ENCODE results near the gene ZNF311.

The ZNF311 gene

GRCh38 chr6:29005183-29005885, at the start of gene ZNF311:
ZNF311 (minus strand) TSS chr6:29005315; CDS start chr6:29003954, 1,361 bp downstream.
- DNase-seq = peak; percentile 57

DNA sequence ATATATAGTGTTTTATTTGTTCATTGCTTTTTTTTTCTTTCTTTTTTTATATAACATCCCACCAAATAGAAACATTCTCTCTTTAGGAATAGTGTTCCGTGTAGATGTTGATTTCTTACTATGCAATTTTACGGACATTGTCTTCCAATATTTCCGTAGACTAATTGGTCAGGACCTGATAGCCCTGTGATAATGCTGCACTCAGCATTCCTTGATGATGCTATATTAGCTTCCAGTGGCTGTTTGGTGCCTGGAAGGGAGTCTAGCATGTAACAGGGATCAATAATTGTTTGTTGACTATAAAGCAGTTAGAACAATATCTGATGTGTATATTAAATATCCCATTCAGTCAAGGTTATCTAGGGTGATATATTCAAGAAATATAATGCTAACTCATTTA, 46.6 kb upstream of the ZNF311 start:
- DNase-seq = no peak

- no peak for DNase-seq
These were observed 40.0 kb upstream of the ZNF311 start, which contains the start of gene OR2W1 for GRCh38 chr6:29045075-29045474. OR2W1 (minus strand) TSS chr6:29045175; CDS start chr6:29045175, 0 bp downstream.

DNA sequence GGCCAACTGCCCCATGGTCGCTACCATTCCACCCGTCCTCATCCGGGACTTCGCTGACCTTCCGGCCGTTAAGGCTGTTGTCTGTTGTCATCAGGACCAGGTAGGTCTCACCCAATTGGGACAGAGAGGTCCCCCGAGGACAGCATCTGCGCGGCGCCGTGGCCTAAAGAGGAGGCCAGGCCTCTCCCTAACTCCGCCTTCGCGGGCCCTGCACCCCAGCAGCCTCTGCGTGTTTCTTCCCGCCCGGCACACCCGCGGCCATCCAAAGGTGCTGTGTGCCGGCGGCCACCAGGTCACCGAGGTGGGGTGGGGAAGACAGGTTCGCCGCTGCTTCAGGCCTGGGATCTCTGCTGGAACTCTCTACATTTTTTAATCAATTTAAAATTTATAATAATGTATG, 30.8 kb upstream of the ZNF311 start:
- no peak for DNase-seq

DNA sequence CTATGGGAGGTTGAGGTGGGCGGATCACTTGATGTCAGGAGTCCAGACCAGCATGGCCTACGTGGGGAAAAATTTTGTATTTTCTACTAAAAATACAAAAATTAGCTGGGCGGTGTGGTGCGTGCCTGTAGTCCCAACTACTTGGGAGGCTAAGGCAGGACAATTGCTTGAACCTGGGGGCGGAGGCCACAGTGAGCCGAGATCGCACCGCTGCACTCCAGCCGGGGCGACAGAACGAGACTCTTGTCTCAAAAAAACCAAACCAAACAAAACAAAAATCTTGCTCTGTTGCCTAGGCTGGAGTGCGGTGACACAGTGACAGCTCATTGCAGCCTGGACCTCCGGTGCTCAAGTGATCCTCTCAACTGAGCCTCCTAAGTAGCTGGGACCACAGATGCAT, 23.7 kb upstream of the ZNF311 start:
- no peak for DNase-seq

GRCh38 chr6:29025927-29026585, 20.9 kb upstream of the ZNF311 start:
- DNase-seq = no peak

DNA sequence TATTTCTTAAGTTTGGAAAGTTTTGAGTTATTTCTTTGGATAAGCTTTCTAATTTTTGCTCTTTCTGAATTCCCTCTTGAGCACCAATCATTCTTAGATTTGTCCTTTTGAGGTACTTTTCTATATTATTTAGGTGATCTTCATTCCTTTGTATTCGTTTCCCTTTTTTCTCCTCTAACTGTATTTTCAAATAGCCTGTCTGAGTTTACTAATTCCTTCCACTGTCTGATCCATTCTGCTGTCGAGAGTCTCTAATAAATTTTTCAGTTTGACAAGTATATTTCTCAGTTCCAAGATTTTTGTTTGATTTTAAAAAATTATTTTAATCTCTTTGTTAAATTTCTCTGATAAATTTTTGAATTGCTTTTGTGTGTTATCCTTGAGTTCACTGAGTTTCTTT, 16.3 kb upstream of the ZNF311 start:
- no peak for DNase-seq

- DNase-seq = no peak
These were observed 14.5 kb upstream of the ZNF311 start for GRCh38 chr6:29019629-29020028.

GRCh38 chr6:29017428-29017802, 12.3 kb upstream of the ZNF311 start:
- DNase-seq = no peak

DNA sequence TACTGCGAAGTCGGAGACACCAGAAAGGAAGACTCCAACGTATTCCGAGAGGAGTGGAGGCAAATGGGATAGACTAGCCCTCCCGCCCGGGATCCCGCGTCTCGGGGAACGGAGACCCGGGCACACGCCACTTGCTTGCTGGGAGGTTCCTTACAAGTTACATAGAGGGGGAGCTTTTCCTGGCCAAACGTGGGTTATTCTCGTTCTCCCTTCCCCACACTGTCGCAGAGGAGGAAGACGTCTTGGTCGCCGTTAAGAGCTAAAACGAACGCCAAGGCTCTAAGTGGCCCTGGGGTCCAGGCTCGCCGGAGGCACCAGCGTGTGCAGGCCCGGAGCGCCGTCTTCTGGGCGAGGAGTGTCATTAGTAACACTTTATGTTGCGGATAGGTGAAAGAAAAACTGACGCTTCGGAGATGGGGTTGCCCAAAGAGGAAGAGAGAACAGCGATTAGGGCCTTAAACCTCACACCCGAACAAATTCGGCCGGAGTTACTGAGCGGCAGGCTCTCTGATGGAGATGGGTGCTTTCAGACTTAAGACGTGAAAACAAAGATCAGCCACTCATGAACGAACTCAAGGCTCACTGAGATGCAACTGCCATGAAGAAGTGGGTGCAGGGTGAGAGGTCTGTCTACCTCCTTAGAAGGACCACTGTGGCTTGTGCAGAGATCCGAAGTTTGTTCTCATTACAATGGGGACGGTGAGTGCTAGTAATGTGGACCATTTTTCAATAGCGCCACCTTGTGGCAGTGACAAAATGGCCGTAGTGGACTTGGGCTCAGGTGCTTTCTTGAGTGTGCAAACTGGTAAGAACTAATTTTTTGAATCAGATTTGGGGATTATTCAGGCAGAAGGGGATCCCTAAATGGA, 11.7 kb upstream of the ZNF311 start:
- DNase-seq = peak; percentile 89

DNA sequence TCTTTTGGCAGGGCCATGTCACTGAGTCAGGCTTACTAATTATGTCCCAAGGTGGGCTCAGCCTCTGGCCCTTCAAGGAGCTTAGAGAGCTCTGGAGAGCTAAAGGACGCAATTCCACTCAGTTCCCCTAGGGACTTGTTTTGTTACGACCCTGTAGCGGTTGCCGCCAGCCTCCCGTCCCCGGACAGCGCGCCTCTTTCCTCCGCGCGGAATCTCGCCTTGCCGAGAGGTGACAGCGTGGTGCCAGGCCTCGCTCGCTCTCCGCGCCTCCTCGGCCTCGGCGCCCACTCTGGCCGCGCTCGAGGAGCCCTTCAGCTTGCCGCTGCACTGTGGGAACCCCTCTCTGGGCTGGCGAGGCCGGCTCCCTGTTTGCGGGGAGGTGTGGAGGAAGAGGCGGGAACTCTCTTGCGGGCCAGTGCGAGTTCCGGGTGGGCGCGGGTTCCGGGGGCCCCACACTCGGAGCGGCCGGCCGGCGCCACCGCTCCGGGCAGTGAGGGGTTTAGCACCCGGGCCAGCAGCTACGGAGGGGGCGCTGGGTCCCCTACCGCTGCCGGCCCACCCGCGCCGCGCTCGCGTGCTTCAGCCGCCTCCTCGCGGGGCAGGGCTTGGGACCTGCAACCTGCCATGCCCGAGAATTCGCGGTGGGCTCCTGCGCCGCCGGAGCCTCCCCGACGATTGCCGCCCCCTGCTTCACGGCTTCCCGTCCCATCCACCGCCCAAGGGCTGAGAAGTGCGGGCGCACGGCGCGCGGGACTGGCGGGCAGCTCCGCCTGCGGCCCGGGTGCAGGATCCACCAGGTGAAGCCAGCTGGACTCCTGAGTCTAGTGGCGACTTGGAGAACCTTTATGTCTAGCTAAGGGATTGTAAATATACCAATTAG, 9.9 kb upstream of the ZNF311 start:
- DNase-seq = peak; percentile 15

DNA sequence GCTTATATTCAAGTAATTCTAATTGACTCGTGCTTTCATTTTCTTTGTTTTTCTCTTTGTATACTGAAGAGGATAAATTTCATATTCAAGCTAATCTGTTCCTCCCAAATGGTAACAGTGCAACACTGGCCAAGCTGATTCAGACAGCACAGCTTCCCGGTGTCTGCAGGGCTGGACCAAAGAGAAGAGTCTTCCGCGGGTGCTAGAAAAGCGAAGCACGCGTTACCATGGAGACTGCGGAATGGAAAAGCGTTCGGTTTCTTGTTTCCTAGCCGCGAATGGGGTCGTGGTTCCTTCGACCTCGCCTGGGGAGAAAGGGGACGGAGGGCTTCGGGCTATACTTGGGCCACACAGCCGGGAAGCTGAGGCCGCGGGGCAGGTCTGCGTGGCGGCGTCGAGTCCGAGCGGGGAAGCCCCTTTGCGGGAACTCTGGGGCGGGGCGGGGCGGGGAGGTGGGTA, 6.2 kb upstream of the ZNF311 start:
- DNase-seq = peak; percentile 60

DNA sequence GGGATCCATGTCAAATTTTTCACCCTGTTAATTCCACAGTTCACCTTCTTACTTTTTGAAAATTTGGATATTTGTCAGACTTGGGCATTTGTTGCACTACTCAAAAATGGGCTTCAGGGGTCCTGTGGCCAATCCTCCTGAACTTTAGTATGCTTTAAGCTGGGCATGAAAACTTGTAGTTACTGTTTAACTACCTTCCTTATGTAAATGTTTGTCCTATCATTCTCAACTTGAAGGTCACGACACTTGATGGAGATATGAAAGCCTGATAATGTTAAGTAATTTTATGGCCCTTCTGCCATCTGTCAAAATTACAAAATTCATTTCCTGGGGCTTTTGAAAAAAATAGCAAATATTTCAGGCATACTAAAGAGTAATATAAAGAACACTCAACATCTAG, 4.2 kb upstream of the ZNF311 start:
- no peak for DNase-seq

GRCh38 chr6:29008089-29008488, 3.0 kb upstream of the ZNF311 start:
- no peak for DNase-seq

GRCh38 chr6:28996844-28997510, 8.1 kb downstream of the ZNF311 start:
- no peak for DNase-seq

GRCh38 chr6:28995093-28995650, 9.9 kb downstream of the ZNF311 start:
- DNase-seq = no peak

DNA sequence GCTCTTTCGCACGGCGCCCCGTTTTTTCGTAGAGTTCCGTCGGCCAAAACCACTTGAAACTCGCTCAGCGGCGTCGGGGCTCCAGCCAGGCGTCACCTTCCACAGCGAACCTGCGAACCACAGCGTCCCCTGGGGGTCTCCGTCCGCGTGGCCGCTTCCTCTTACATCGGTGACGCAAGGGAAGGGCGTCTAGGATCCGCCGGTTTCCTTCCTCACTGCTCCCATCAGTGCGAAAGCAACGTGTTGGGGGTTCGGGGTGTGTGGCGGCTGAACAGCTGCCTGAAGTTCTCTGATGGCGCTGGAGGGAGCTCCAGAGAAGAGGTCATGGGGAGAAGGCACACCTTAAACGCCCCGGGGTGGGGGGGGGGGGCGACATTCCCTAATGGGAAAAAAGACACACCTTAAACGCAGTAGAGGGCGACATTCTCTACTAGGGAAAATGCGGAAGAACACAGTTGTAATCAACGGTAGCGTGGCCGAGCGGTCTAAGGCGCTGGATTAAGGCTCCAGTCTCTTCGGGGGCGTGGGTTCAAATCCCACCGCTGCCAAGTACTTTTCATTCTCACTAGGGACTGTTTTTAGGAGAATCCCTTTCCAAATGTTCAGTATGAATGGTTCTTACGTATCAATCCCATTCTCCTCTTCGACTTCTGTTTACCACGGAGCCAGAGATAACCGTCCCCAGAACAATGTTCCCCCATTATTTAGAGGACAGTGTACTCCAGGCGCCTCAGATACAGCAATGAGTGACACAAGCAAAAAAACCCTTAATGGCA, 16.4 kb downstream of the ZNF311 start:
- DNase-seq = peak; percentile 78

GRCh38 chr6:28985462-28986164, 19.5 kb downstream of the ZNF311 start:
- peak; percentile 11 for DNase-seq

DNA sequence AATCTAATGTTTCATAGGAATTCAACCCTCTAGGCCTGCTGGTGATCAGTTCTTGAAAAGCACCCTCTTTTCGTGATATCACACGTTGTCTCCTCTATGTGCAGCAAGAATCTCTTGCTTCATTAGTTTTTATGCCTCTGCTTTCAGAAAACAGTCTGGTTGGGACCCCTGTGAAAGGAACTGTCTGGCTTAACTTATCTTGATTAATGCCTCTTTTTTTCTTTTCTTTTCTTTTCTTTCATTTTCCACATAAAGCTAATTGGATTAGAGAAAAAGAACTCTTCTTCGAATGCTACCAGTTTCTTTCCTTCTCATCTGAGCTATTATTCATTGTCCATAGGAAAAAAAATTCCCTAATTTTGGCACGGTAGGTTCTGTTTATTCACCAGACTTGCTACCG, 21.3 kb downstream of the ZNF311 start:
- DNase-seq = no peak

Measured in CD4-positive, alpha-beta T cell treated with Interleukin-17A for 4 hours (primary cell).